ENCODE results near the gene DHX36.

GRCh38 chr3:154304116-154304786, 20.0 kb downstream of the DHX36 start:
- TF ChIP-seq POLR2A (IDR thresholded peaks at IDR 0.05; ENCODE audit: low read depth, low read length) = no peak
- TF ChIP-seq, protein P1, sequence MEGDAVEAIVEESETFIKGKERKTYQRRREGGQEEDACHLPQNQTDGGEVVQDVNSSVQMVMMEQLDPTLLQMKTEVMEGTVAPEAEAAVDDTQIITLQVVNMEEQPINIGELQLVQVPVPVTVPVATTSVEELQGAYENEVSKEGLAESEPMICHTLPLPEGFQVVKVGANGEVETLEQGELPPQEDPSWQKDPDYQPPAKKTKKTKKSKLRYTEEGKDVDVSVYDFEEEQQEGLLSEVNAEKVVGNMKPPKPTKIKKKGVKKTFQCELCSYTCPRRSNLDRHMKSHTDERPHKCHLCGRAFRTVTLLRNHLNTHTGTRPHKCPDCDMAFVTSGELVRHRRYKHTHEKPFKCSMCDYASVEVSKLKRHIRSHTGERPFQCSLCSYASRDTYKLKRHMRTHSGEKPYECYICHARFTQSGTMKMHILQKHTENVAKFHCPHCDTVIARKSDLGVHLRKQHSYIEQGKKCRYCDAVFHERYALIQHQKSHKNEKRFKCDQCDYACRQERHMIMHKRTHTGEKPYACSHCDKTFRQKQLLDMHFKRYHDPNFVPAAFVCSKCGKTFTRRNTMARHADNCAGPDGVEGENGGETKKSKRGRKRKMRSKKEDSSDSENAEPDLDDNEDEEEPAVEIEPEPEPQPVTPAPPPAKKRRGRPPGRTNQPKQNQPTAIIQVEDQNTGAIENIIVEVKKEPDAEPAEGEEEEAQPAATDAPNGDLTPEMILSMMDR (conservative IDR thresholded peaks at IDR 0.05; ENCODE audit: low read depth, low read length) = no peak
- no peak for TF ChIP-seq SMC3 (IDR thresholded peaks at IDR 0.05; ENCODE audit: low read depth, low read length)
- TF ChIP-seq, protein P2, sequence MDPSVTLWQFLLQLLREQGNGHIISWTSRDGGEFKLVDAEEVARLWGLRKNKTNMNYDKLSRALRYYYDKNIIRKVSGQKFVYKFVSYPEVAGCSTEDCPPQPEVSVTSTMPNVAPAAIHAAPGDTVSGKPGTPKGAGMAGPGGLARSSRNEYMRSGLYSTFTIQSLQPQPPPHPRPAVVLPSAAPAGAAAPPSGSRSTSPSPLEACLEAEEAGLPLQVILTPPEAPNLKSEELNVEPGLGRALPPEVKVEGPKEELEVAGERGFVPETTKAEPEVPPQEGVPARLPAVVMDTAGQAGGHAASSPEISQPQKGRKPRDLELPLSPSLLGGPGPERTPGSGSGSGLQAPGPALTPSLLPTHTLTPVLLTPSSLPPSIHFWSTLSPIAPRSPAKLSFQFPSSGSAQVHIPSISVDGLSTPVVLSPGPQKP (IDR thresholded peaks at IDR 0.05; ENCODE audit: borderline replicate concordance, low read depth, low read length) = no peak
- TF ChIP-seq NFE2L2 (IDR thresholded peaks at IDR 0.05; ENCODE audit: low read depth, low read length) = no peak
- no peak for TF ChIP-seq MAZ (IDR thresholded peaks at IDR 0.05; ENCODE audit: borderline replicate concordance, low read depth, low read length)
- no peak for TF ChIP-seq MAFK (IDR thresholded peaks at IDR 0.05; ENCODE audit: low read depth, low read length)
- TF ChIP-seq MXI1 (IDR thresholded peaks at IDR 0.05; ENCODE audit: borderline replicate concordance, low read depth, low read length) = no peak

Data from IMR-90 (cell line).